ENCODE measurements around the gene PDE2A. TPM values are rescaled to one million over a fixed set of nuclear protein-coding genes. Genes with fewer than 3 reads are reported as not detected.
A peak's percentile ranks its signal among the peaks of the same experiment; 100 is the strongest.

The PDE2A gene
- total and polyA plus RNA-seq, 10 of the 15 experiments (the other 5 are each of a cell fraction or from before 2014, with no cell fraction given): 0.06 to 0.15 (median 0.11) TPM; not detected in 6

DNA sequence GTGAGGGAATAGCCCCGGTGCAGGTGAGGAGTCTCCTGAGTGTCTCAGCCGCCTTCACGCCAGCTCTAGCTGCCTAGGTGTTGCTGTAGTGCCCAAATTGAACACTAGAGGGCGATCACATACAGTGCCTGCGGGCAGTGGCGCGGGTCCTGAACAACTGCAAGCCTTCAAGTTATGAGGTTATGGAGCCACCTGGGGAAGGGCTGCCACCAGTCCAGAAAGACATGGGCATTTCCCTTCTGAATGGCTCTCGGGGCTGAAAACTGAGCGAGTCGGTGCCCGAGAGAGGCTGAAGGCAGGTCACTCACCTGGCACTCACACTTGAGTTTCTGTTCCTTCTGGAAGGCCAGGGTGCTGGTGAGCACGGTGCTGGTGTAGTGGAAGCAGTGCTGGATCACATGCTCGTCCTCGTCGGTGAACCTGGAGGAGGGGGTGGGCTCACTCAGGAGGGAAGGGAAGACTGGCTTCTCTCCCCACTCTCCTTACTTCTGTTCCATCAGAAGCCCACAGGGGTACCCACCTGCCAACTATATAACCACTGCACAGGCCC is 88.4 kb downstream of the PDE2A start:
- ChIA-PET RAD21 (ENCODE audit: unreplicated experiment) (interaction anchor here (0.6 to 4.7 kb wide), 5 partner anchors 52 to 126 kb away, joined by 3 to 32 read pairs (median 3); no protein-coding TSS in a partner anchor), POLR2A (no interaction called here), SMC1A (ENCODE audit: uncharacterized antibody, unreplicated experiment) (interaction anchor here (0.7 to 3.0 kb wide), 4 partner anchors 60 to 114 kb away, joined by 3 to 9 read pairs (median 6); no protein-coding TSS in a partner anchor), CTCF (interaction anchor here (0.7 to 8.7 kb wide), 17 partner anchors 12 to 709 kb away, joined by 3 to 130 read pairs (median 5); no protein-coding TSS in a partner anchor)
- Histone ChIP-seq H3K9ac (ENCODE audit: control insufficient read depth, insufficient read depth, low read length) (no peak overlapping the region), H3K36me3 (ENCODE audit: control insufficient read depth in 2 of 2, insufficient read depth in 2 of 2, low read length in 1 of 2) (no peaks in the 10 kb centered on the region), H3K9me3 (replicated peaks; ENCODE audit: control insufficient read depth, insufficient read depth, low read length) (no peaks in the 10 kb centered on the region), H3K27me3 (replicated peaks in 1 of 2; ENCODE audit: control insufficient read depth in 2 of 2, insufficient read depth in 2 of 2, low read length in 1 of 2) (peaks cover 10 to 11% of the 10 kb centered on the region in 2 experiments), H4K20me1 (ENCODE audit: control insufficient read depth, insufficient read depth) (peaks cover 6% of the 10 kb centered on the region; the same call in 1 of the 2 replicates), H3K79me2 (ENCODE audit: control insufficient read depth, insufficient read depth, low read length) (no peaks in the 10 kb centered on the region), H3K4me2 (ENCODE audit: control insufficient read depth, insufficient read depth) (no peak overlapping the region), H3K4me1 (ENCODE audit: control insufficient read depth, insufficient read depth, low read length) (no peaks in the 10 kb centered on the region), H3K27ac (ENCODE audit: control insufficient read depth, insufficient read depth) (no peak overlapping the region), H2AFZ (ENCODE audit: control insufficient read depth, low read depth, low read length) (no peak overlapping the region; the same call in 1 of the 2 replicates), H3K4me3 (no peak overlapping the region)
- in situ Hi-C loops (cut with MboI): no loop called here
- FAIRE-seq (peak; percentile 97), ATAC-seq (peak; percentile 93), DNase-seq (ENCODE audit: low read depth, low spot score) (peak; percentile 12)
- BruUV-seq (replicated peaks): no TSS peak
- 3% methylated on average over 12 of the region's 15 CpGs for WGBS (ENCODE audit: insufficient coverage, insufficient replicate concordance, low lambda C conversion rate, missing lambda C conversion rate)
- intact Hi-C loops (cut with micrococcal nuclease; ENCODE audit: unreplicated experiment): loop anchor here (1.0 to 10.0 kb wide), 3 partner anchors 57 to 229 kb away; partner anchors contain the start of gene ATG16L2
- TF ChIP-seq, protein P1, sequence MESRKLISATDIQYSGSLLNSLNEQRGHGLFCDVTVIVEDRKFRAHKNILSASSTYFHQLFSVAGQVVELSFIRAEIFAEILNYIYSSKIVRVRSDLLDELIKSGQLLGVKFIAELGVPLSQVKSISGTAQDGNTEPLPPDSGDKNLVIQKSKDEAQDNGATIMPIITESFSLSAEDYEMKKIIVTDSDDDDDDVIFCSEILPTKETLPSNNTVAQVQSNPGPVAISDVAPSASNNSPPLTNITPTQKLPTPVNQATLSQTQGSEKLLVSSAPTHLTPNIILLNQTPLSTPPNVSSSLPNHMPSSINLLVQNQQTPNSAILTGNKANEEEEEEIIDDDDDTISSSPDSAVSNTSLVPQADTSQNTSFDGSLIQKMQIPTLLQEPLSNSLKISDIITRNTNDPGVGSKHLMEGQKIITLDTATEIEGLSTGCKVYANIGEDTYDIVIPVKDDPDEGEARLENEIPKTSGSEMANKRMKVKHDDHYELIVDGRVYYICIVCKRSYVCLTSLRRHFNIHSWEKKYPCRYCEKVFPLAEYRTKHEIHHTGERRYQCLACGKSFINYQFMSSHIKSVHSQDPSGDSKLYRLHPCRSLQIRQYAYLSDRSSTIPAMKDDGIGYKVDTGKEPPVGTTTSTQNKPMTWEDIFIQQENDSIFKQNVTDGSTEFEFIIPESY (IDR thresholded peaks at IDR 0.05): no peak
- TF ChIP-seq NFIC (IDR thresholded peaks at IDR 0.05; ENCODE audit: low read depth, low read length): no peak
- TF ChIP-seq, protein P2, sequence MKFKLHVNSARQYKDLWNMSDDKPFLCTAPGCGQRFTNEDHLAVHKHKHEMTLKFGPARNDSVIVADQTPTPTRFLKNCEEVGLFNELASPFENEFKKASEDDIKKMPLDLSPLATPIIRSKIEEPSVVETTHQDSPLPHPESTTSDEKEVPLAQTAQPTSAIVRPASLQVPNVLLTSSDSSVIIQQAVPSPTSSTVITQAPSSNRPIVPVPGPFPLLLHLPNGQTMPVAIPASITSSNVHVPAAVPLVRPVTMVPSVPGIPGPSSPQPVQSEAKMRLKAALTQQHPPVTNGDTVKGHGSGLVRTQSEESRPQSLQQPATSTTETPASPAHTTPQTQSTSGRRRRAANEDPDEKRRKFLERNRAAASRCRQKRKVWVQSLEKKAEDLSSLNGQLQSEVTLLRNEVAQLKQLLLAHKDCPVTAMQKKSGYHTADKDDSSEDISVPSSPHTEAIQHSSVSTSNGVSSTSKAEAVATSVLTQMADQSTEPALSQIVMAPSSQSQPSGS (IDR thresholded peaks at IDR 0.05; ENCODE audit: low read length): no peak
- no peak for TF ChIP-seq ESRRA (IDR thresholded peaks at IDR 0.05; ENCODE audit: low read length)
- TF ChIP-seq PML (IDR thresholded peaks at IDR 0.05; ENCODE audit: low read length): no peak
- TF ChIP-seq NFYA (IDR thresholded peaks at IDR 0.05; ENCODE audit: borderline replicate concordance, low read depth, low read length): no peak
- TF ChIP-seq, protein P3, sequence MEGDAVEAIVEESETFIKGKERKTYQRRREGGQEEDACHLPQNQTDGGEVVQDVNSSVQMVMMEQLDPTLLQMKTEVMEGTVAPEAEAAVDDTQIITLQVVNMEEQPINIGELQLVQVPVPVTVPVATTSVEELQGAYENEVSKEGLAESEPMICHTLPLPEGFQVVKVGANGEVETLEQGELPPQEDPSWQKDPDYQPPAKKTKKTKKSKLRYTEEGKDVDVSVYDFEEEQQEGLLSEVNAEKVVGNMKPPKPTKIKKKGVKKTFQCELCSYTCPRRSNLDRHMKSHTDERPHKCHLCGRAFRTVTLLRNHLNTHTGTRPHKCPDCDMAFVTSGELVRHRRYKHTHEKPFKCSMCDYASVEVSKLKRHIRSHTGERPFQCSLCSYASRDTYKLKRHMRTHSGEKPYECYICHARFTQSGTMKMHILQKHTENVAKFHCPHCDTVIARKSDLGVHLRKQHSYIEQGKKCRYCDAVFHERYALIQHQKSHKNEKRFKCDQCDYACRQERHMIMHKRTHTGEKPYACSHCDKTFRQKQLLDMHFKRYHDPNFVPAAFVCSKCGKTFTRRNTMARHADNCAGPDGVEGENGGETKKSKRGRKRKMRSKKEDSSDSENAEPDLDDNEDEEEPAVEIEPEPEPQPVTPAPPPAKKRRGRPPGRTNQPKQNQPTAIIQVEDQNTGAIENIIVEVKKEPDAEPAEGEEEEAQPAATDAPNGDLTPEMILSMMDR (IDR thresholded peaks at IDR 0.05 in 2 of 3, conservative IDR thresholded peaks at IDR 0.05 in 1 of 3; ENCODE audit: control insufficient read depth in 2 of 3, extremely low read depth in 1 of 3, insufficient read depth in 1 of 3, low read depth in 3 of 3, low read length in 3 of 3): peak; percentile 86 to 97 (median 88)
- TF ChIP-seq BACH1 (IDR thresholded peaks at IDR 0.05; ENCODE audit: borderline replicate concordance): no peak
- no peak for TF ChIP-seq GATAD2B (conservative IDR thresholded peaks at IDR 0.05; ENCODE audit: low read depth)
- peak; percentile 81 for TF ChIP-seq RAD21 (IDR thresholded peaks at IDR 0.05; ENCODE audit: insufficient read depth, low read depth, low read length)
- no peak for TF ChIP-seq ZNF274 (IDR thresholded peaks at IDR 0.05; ENCODE audit: insufficient read depth, insufficient read length)
- TF ChIP-seq NR2C1 (IDR thresholded peaks at IDR 0.05): no peak
- TF ChIP-seq, protein P4, sequence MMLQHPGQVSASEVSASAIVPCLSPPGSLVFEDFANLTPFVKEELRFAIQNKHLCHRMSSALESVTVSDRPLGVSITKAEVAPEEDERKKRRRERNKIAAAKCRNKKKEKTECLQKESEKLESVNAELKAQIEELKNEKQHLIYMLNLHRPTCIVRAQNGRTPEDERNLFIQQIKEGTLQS (IDR thresholded peaks at IDR 0.05; ENCODE audit: borderline replicate concordance, extremely low read depth, low read depth, low read length): no peak
- TF ChIP-seq FOXM1 (IDR thresholded peaks at IDR 0.05; ENCODE audit: low read depth, low read length): no peak
- TF ChIP-seq RBBP5 (conservative IDR thresholded peaks at IDR 0.05): no peak
- no peak for TF ChIP-seq RAD51 (IDR thresholded peaks at IDR 0.05)
- 0 out of 2 replicates have a peak, but pooled peaks have one; percentile 14 for TF ChIP-seq RUNX3 (IDR thresholded peaks at IDR 0.05; ENCODE audit: low read length)
- 0 out of 2 replicates have a peak, but pooled peaks have one; percentile 30 for TF ChIP-seq YY1 (IDR thresholded peaks at IDR 0.05; ENCODE audit: low read depth, low read length)
- TF ChIP-seq SRF (IDR thresholded peaks at IDR 0.05; ENCODE audit: low read depth in 2 of 2, low read length in 2 of 2): no peak
- no peak for TF ChIP-seq BCL11A (IDR thresholded peaks at IDR 0.05; ENCODE audit: low read depth, low read length)
